K562 treated with DMSO at 1 percent for 24 hours (cell line): ENCODE results near the gene PYCARD. TPM values are rescaled to one million over a fixed set of nuclear protein-coding genes. Genes with fewer than 3 reads are reported as not detected.

Experiments used
- total RNA-seq: library from RNA; unstranded; fragments of 300-600 nt; gene quantifications from 2 replicates; pipeline ENCODE4 v1.2.3, GENCODE V29; 2022; ENCODE audit warnings: low read depth; ENCODE audit not compliant: insufficient read depth

Gene PYCARD
- total RNA-seq = 91.6 and 93.5 TPM in 2 replicates

GRCh38 chr16:31202414-31203375 lies at the start of gene PYCARD:
Gene PYCARD, minus strand, starts transcription at chr16:31202760. Its CDS starts 70 bp downstream, at chr16:31202690.

GRCh38 chr16:31216422-31217135 lies 14.0 kb upstream of the PYCARD start, which contains the start of gene PYDC1:
Gene PYDC1, minus strand, starts transcription at chr16:31217135. Its CDS starts 107 bp downstream, at chr16:31217028.

GRCh38 chr16:31213877-31214707 lies 11.5 kb upstream of the PYCARD start, which contains the start of gene TRIM72:
Gene TRIM72, plus strand, starts transcription at chr16:31214119. Its CDS starts 620 bp downstream, at chr16:31214739.

GRCh38 chr16:31179747-31180459 lies 22.7 kb downstream of the PYCARD start, which contains the start of gene FUS:
Gene FUS, plus strand, starts transcription at chr16:31180139. Its CDS starts 76 bp downstream, at chr16:31180215.

Other genes with a start within 250 kb of the PYCARD start
- gene SETD1A, start 245.0 kb downstream of the PYCARD start, total RNA-seq = 21.2 and 22.6 TPM in 2 replicates
- gene HSD3B7, start 217.6 kb downstream of the PYCARD start, total RNA-seq = 41.6 and 42.7 TPM in 2 replicates
- gene STX1B, start 192.1 kb downstream of the PYCARD start, total RNA-seq = 0.65 and 0.82 TPM in 2 replicates
- gene STX4, start 169.2 kb downstream of the PYCARD start, total RNA-seq = 48.7 and 57.8 TPM in 2 replicates
- 20.7 and 21.1 TPM in 2 replicates for gene ZNF668, start 128.5 kb downstream of the PYCARD start, total RNA-seq
- gene ZNF646, start 128.3 kb downstream of the PYCARD start, total RNA-seq = 20.6 and 23.7 TPM in 2 replicates
- gene PRSS53, start 113.8 kb downstream of the PYCARD start, total RNA-seq = 3.0 and 3.1 TPM in 2 replicates
- 203 and 206 TPM in 2 replicates for gene VKORC1, start 108.0 kb downstream of the PYCARD start, total RNA-seq
- gene BCKDK, start 94.4 kb downstream of the PYCARD start, total RNA-seq = 57.1 and 65.5 TPM in 2 replicates
- gene KAT8, start 85.1 kb downstream of the PYCARD start, total RNA-seq = 76.8 and 93.8 TPM in 2 replicates
- 56.3 and 61.3 TPM in 2 replicates for gene PRSS8, start 67.0 kb downstream of the PYCARD start, total RNA-seq
- gene PRSS36, start 52.7 kb downstream of the PYCARD start, total RNA-seq = 0.45 TPM in 1 of 2 replicates, not detected in the other
- gene FUS, start 22.6 kb downstream of the PYCARD start, total RNA-seq = 211 and 283 TPM in 2 replicates
- 0.02 TPM in 1 of 2 replicates, not detected in the other for gene TRIM72, start 11.4 kb upstream of the PYCARD start, total RNA-seq
- gene PYDC1, start 14.4 kb upstream of the PYCARD start, total RNA-seq = not detected in 2 replicates
- gene ITGAM, start 57.2 kb upstream of the PYCARD start, total RNA-seq = 3.6 and 5.1 TPM in 2 replicates
- gene ITGAX, start 152.4 kb upstream of the PYCARD start, total RNA-seq = 0.44 and 0.50 TPM in 2 replicates
- gene ITGAD, start 190.6 kb upstream of the PYCARD start, total RNA-seq = not detected in 2 replicates
- gene COX6A2, start 225.6 kb upstream of the PYCARD start, total RNA-seq = not detected in 2 replicates
- 0.38 and 0.90 TPM in 2 replicates for gene ZNF843, start 240.0 kb upstream of the PYCARD start, total RNA-seq